Left lung (tissue), 14 donors: ENCODE results near the gene TEF. TPM values are rescaled to one million over a fixed set of nuclear protein-coding genes. Genes with fewer than 3 reads are reported as not detected.

Source experiments
- ATAC-seq: fragments of 200-7000 bp; cut with Tn5 transposase; one replicate; pipeline ENCODE4 v1.9.1; 2020; ENCODE audit warnings: moderate library complexity
- DNase-seq, 4 donors: peaks; one replicate each; pipeline ENCODE4 v3.0.0-alpha.2; 2013 to 2020
- H3K27ac ChIP-seq, 2 donors: fragments of 200-600 bp; sonication (generic) in 1 of 2; one replicate each; pipeline versions ENCODE4 v1.5.0 to v1.8.0; 2020 to 2021
- H3K27me3 ChIP-seq, 2 donors: fragments of 200-600 bp; sonication (generic) in 1 of 2; one replicate each; pipeline versions ENCODE4 v1.5.0 to v1.8.0; 2020 to 2021
- H3K36me3 ChIP-seq, 2 donors: fragments of 200-600 bp; sonication (generic) in 1 of 2; one replicate each; pipeline versions ENCODE4 v1.5.0 to v1.8.0; 2020 to 2021
- H3K4me1 ChIP-seq, 2 donors: fragments of 200-600 bp; one replicate each; pipeline ENCODE4 v1.8.0; 2021
- H3K4me3 ChIP-seq, 2 donors: fragments of 200-600 bp; sonication (generic) in 1 of 2; one replicate each; pipeline versions ENCODE4 v1.5.0 to v1.8.0; 2020 to 2021; ENCODE audit warnings: mild to moderate bottlenecking in 1 of 2
- H3K9me3 ChIP-seq, 2 donors: fragments of 200-600 bp; sonication (generic) in 1 of 2; one replicate each; pipeline versions ENCODE4 v1.5.0 to v1.8.0; 2020 to 2021
- intact Hi-C, 2 donors: fragments of 100-400 bp; cut with DNase I; formaldehyde crosslinking; loops; one replicate each; pipeline versions ENCODE4 v1.11.2 to v1.14.2; 2022
- long read RNA-seq, 12 donors: library from polyadenylated mRNA in 2 of 12; unstranded in 2 of 12; transcript quantifications; one replicate each; pipeline ENCODE4 v2.0.0 and lab custom pipeline, GENCODE V29; 2019 to 2026
- polyA plus RNA-seq, 6 donors: library from polyadenylated mRNA; unstranded; fragments of 120-200 nt; gene quantifications; one replicate each; pipeline ENCODE4 v1.2.1, GENCODE V29; 2013; ENCODE audit not compliant: insufficient read length in 6 of 6
- total RNA-seq, 2 donors: library from RNA; stranded (reverse); fragmentation: NEBNext Ultra II Directional; extraction: Animal tissue kit (Norgen Biotek cat#: 25700); gene quantifications; one replicate each; pipeline ENCODE4 v1.2.1, GENCODE V29; 2021
- TF ChIP-seq, protein P1 (sequence below), 2 donors: fragments of 200-600 bp; sonication (generic) in 1 of 2; IDR thresholded peaks; one replicate each; pipeline versions ENCODE4 v1.5.0 to v1.8.0; 2021; ENCODE audit warnings: antibody characterized with exemption in 2 of 2
- donor health status: DM: no; HTN: yes; CAD: no.
- donor health status: DM: no; HTN: no; CAD: no.

TEF gene, protein sequence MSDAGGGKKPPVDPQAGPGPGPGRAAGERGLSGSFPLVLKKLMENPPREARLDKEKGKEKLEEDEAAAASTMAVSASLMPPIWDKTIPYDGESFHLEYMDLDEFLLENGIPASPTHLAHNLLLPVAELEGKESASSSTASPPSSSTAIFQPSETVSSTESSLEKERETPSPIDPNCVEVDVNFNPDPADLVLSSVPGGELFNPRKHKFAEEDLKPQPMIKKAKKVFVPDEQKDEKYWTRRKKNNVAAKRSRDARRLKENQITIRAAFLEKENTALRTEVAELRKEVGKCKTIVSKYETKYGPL
- total RNA-seq: 10 to 100 TPM; 10.2 to 17.3 TPM
- 10 to 100 TPM; 10.7 to 16.8 (median 12.1) TPM for polyA plus RNA-seq
- long read RNA-seq, donor 1, full-length matches to known transcripts: 6 of 6 reads
- long read RNA-seq, donor 1, partial matches to known transcripts: 0 of 6 reads
- long read RNA-seq, donor 1, other reads (novel, unspliced or antisense): 0 of 6 reads
- long read RNA-seq, donor 2, full-length matches to known transcripts: 3 of 8 reads
- long read RNA-seq, donor 2, partial matches to known transcripts: 5 of 8 reads
- long read RNA-seq, donor 2, other reads (novel, unspliced or antisense): 0 of 8 reads
- long read RNA-seq, donor 3, full-length matches to known transcripts: 2 of 2 reads
- long read RNA-seq, donor 3, partial matches to known transcripts: 0 of 2 reads
- long read RNA-seq, donor 3, other reads (novel, unspliced or antisense): 0 of 2 reads
- long read RNA-seq, donor 4, partial matches to known transcripts: 0 of 2 reads
- long read RNA-seq, donor 4, other reads (novel, unspliced or antisense): 2 of 2 reads
- long read RNA-seq, donor 5, full-length matches to known transcripts: 3 of 3 reads
- long read RNA-seq, donor 5, partial matches to known transcripts: 0 of 3 reads
- long read RNA-seq, donor 5, other reads (novel, unspliced or antisense): 0 of 3 reads
- long read RNA-seq, donor 6, full-length matches to known transcripts: 1 of 1 reads
- long read RNA-seq, donor 6, partial matches to known transcripts: 0 of 1 reads
- long read RNA-seq, donor 6, other reads (novel, unspliced or antisense): 0 of 1 reads
- long read RNA-seq, donor 7, full-length matches to known transcripts: 3 of 3 reads
- long read RNA-seq, donor 7, partial matches to known transcripts: 0 of 3 reads
- long read RNA-seq, donor 7, other reads (novel, unspliced or antisense): 0 of 3 reads
- long read RNA-seq, donor 8, full-length matches to known transcripts: 3 of 3 reads
- long read RNA-seq, donor 8, partial matches to known transcripts: 0 of 3 reads
- long read RNA-seq, donor 8, other reads (novel, unspliced or antisense): 0 of 3 reads
- long read RNA-seq, donor 9: 0 reads
- long read RNA-seq, donor 10: 0 reads
- long read RNA-seq, donor 11, full-length matches to known transcripts: 2 of 2 reads
- long read RNA-seq, donor 11, partial matches to known transcripts: 0 of 2 reads
- long read RNA-seq, donor 11, other reads (novel, unspliced or antisense): 0 of 2 reads
- long read RNA-seq, donor 12, full-length matches to known transcripts: 2 of 2 reads
- long read RNA-seq, donor 12, partial matches to known transcripts: 0 of 2 reads
- long read RNA-seq, donor 12, other reads (novel, unspliced or antisense): 0 of 2 reads

DNA sequence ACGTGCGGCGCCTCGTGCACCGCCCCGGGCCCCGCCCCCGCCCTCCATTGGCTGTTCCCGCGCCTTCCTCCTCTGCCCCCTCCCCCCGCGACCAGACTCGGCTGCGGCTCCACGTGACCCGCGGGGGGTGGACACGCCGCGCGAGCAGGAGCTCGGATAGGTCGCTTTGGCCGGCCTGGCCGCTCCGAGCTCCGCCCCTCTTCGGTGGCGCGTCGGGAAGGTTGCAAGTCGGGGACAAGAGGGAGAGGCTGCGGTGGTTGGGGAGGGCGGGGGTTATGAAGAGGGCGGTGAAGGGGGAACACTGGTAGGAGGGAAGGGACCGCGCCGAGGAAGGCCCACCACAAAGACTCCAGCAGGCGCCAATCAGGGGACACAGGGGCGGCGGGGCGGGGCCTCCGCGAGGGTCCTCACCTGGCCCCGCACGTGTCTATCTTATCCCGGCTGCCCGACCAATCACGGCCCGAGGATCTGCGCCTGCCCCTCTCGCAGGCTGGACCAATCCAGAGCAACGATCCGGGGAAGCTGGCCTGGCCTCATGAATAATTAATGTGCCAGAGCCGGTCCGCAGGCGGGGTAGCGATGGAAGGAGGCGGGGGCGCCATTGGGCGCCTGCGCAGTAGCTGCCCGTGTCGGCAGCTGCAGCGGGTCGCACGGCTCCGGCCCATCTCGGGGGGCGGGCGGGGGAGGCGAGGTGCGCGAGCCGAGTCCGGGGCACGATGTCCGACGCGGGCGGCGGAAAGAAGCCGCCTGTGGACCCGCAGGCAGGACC lies at the start of gene TEF:
TEF (plus strand) TSS at position 614 of the 769 bp plus-strand sequence; CDS start at position 717, 103 bp downstream.
- H3K27ac ChIP-seq: peak within 1 kb of the TSS; percentile 92 to 97
- ATAC-seq (peak; percentile 90), DNase-seq (peak; percentile 97 to 99 (median 99))
- H3K27me3 ChIP-seq: no peaks in the 10 kb centered on the region
- TF ChIP-seq, protein P1, sequence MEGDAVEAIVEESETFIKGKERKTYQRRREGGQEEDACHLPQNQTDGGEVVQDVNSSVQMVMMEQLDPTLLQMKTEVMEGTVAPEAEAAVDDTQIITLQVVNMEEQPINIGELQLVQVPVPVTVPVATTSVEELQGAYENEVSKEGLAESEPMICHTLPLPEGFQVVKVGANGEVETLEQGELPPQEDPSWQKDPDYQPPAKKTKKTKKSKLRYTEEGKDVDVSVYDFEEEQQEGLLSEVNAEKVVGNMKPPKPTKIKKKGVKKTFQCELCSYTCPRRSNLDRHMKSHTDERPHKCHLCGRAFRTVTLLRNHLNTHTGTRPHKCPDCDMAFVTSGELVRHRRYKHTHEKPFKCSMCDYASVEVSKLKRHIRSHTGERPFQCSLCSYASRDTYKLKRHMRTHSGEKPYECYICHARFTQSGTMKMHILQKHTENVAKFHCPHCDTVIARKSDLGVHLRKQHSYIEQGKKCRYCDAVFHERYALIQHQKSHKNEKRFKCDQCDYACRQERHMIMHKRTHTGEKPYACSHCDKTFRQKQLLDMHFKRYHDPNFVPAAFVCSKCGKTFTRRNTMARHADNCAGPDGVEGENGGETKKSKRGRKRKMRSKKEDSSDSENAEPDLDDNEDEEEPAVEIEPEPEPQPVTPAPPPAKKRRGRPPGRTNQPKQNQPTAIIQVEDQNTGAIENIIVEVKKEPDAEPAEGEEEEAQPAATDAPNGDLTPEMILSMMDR (IDR thresholded peaks at IDR 0.05): no peak
- peak within 1 kb of the TSS; percentile 80 to 81 for H3K4me3 ChIP-seq
- intact Hi-C loops: no loop called here
- peaks cover 0 to 24% of the 10 kb centered on the region in 2 donors for H3K4me1 ChIP-seq
- H3K36me3 ChIP-seq: no peaks in the 10 kb centered on the region
- H3K9me3 ChIP-seq: no peaks in the 10 kb centered on the region

DNA sequence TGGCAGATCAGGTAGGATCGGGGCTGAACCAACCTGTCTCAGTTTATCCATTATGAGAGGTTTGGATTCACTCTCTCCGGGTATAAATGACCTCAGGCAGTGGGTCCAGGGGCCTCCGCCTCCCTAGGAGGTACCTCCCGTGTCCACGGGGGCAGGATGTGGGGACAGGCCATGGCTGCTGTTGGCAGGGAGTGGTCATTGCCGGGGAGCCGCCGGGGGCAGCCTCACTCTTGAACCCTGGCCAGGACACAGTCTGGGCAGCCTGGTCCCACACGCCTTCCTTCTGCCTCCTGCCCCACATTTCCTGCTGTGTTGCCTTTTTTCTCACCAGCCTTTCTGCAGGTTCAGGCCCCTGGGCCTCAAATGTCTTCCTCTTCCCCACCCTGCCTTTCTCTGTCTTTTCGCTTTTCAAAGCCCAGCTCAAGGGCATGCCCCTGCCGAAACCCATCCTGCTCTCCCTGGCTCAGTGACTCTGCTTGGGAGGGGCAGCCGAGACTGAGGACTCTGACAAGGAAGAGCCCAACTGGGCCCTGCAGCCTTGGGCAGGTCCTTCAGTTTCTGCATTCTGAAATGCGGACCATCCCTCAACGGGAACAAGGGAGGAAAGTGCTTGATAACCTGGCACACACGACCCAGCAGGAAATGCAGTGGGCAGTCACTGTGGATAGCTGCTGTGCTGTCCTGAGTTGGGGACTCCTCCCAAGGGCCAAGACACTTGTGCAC lies 49.4 kb upstream of the TEF start:
- intact Hi-C loops: no loop called here
- no peaks in the 10 kb centered on the region for H3K9me3 ChIP-seq
- H3K4me3 ChIP-seq: no peak overlapping the region
- ATAC-seq (no peak), DNase-seq (no peak)
- TF ChIP-seq, protein P1 (IDR thresholded peaks at IDR 0.05): no peak
- no peak overlapping the region for H3K27ac ChIP-seq
- H3K4me1 ChIP-seq: no peaks in the 10 kb centered on the region
- peaks cover 0 to 95% of the 10 kb centered on the region in 2 donors for H3K36me3 ChIP-seq
- H3K27me3 ChIP-seq: no peaks in the 10 kb centered on the region

DNA sequence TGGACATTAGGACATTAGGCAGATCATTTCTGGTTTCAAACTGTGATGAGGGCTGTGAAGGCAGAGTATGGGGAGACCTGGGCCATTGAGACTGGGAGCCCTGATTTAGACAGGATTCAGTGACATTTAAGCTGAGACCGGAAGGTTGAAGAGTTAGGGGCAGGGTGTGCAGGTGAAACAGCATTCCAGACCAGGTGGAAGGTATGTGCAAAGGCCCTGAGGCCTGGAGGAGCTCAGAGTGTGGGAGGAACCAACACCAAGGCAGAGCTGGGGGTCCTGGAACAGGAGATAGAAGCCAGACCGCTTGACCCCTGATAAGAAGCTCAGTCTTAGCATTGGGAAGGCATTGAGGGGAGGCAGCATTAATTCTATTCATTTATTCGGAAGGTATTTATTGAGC lies 47.9 kb upstream of the TEF start:
- Histone ChIP-seq H3K27me3 (no peaks in the 10 kb centered on the region), H3K27ac (no peak overlapping the region), H3K4me1 (no peaks in the 10 kb centered on the region), H3K9me3 (no peaks in the 10 kb centered on the region), H3K36me3 (peaks cover 0 to 88% of the 10 kb centered on the region in 2 donors), H3K4me3 (no peak overlapping the region)
- DNase-seq: no peak
- ATAC-seq: no peak
- TF ChIP-seq, protein P1 (IDR thresholded peaks at IDR 0.05): no peak
- intact Hi-C loops: no loop called here

DNA sequence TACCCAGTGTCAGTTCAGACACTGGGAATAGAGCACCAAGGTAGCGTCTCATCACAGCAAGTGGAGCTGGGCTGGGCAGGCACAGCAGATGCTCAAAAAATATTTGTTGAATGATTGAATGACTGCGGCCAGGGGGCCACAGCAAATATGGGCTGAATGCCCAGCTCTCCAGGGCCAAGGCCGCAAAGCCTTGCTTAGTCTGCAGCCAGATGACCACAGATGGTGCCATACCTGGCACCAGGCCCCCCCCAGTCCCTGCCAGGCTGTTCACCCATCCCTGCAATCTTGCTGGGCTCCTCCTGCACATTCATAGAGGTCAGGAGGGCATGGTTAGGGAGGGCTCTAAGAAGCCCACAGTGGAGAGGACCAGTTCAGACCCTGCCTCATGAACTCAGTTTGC lies 47.5 kb upstream of the TEF start:
- no peak for ATAC-seq
- Histone ChIP-seq H3K36me3 (peaks cover 0 to 88% of the 10 kb centered on the region in 2 donors), H3K4me3 (no peak overlapping the region), H3K4me1 (no peaks in the 10 kb centered on the region), H3K27me3 (no peaks in the 10 kb centered on the region), H3K27ac (no peak overlapping the region), H3K9me3 (no peaks in the 10 kb centered on the region)
- TF ChIP-seq, protein P1 (IDR thresholded peaks at IDR 0.05): no peak
- intact Hi-C loops: no loop called here
- DNase-seq: no peak
